HG03432 (cell line): ENCODE data around the gene POU6F1.
A peak's percentile ranks its signal among the peaks of the same experiment; 100 is the strongest.

Experiments used
- ATAC-seq: cut with Tn5 transposase; IDR thresholded peaks from one replicate; pipeline ENCODE4 v1.9.1; 2021; ENCODE audit warnings: mild to moderate bottlenecking, moderate library complexity; ENCODE audit not compliant: unreplicated experiment

Gene POU6F1

DNA sequence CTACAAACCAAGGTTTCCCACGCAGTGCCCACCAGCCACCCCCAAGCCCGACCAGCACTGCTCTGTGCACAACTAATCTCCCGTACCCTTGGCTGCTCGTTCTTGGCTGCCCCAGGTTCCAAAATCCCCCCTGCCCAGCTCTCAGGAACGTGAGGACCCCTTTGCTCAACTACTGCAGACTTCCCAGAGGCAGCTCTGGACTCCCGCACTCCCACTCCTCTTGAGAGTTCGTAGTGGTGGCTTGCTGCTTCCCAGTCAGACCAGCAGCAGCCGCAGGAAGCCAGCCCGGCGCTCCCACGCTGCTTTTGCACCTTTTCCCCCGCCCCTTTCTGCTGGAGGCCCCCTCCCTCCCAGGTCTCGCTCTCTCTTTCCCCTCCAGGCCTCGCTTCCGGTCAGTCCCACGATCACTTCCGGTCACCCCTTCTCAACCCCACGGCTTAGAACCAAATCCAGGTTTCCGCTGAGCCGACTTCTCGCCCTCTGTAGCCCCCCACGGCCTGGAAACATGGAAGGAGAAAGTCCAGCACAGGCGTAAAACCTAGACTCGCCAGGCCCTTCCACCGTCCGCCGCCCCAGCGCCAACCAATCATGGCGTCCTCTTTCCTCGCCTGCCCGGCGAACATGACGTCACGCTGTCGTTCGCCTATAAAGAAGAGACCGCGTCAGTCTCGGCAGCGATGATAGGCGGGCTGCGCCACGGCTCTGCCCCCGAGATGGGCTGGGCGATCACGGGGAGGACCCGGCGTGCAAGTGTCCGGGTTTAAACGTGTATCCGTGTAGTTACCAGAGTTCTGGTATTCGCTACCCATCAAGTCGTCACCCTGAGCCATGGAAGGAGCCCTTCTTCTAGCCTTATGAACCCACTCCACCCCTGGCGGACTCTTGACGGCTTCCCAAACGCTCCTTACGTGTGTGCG is 45.1 kb downstream of the POU6F1 start, which contains the start of gene TFCP2:
TFCP2 (minus strand) TSS at position 621 of the 917 bp plus-strand sequence. CDS start 713 bp downstream, outside the sequence.
- peak; percentile 94 for ATAC-seq

DNA sequence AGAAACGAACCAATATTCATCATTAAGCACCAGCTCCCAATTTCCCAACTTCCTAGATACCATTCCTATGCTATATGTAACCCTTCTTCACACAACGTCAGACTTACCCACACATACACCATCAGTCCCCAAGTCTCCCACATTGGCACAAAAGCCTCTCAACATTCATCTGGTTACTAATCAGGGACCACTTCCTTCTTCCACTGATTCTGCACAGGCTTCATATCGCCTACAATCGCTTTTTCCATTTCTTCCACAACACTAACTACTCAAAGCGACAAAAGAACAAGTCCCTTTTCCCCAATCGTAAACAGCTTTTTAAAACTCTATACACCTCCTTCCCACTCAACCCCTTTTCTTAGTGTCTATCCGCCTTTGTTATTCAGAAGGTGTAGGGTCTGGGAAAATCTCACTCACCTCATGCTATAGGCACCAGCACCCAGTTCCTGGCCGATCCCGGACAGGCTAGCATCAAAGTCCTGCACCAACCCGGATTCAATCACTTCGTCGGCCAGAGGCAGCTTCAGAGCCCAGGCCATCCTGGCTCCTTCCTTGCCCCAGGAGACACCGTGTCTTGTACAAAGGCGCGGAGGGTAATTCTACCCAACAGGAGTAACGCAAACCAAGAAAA is 45.9 kb downstream of the POU6F1 start:
- peak; percentile 7 for ATAC-seq

DNA sequence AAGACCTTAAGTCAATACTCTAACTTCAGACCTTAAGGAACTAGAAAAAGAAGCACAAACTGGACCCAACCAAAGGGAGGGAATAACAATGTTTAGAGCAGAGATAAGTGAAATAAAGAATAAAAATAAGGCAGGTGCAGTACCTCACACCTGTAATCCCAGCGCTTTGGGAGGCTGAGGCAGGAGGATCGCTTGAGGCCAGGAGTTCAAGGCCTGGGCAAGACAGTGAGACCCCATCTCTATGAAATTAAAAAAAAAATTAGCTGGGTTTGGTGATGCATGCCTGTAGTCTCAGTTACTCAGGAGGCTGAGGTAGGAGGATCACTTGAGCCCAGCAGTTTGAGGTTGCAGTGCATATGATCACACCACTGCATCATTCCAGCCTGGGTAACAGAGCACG is 54.1 kb downstream of the POU6F1 start:
- ATAC-seq = no peak

GRCh38 chr12:51162217-51162616 is 55.6 kb downstream of the POU6F1 start:
- ATAC-seq = no peak

DNA sequence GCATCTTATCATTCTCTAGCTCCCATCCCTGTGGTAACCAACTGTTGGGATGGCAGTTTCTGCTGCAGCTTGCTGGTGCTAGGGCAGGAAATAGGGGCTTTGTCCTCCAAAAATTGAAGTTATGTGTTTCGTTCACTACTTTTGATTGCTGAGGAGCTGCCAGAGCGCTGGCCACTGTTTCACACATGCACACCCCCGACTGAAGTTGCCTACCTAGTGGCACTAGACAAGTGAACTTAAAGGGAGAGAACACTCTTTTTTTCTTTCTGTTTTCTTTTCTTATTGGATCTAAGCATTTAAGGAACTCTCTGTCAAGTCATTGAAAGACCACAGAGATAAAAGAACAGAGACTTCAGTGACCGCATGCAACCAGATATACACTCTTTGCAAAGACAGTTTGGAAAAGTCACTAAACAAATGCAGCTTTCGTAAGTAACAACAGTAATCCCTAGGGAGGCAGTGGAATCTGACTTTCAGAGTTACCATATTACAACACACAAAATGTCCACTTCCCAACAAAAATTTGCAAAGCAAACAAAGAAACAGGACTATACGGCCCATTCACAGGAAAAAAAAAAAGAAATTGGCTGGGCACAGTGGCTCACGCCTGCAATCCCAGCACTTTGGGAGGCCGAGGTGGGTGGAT is 56.9 kb downstream of the POU6F1 start:
- no peak for ATAC-seq

DNA sequence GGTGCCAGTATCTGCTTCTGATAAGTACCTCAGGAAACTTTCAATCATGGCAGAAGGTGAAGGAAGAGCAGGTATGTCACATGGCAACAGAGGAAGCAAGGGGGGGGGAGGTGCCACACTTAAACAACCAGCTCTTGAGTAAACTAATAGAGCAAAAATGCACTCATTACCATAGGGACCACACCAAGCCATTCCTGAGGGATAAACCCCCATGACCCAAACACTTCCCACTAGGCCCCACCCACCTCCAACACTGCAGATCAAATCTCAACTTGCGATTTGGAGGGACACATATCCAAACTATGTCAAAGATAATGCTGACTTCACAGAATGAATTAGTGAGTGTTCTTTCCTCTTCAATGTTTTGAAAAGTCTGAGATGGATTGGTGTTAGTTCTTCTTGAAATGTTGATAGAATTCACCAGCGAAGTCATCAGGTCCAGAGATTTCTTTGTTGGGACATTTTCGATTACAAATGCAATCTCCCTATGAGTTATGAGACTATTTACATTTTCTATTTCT is 61.6 kb downstream of the POU6F1 start:
- ATAC-seq = no peak

GRCh38 chr12:51152953-51153352 is 64.9 kb downstream of the POU6F1 start:
- ATAC-seq = no peak

DNA sequence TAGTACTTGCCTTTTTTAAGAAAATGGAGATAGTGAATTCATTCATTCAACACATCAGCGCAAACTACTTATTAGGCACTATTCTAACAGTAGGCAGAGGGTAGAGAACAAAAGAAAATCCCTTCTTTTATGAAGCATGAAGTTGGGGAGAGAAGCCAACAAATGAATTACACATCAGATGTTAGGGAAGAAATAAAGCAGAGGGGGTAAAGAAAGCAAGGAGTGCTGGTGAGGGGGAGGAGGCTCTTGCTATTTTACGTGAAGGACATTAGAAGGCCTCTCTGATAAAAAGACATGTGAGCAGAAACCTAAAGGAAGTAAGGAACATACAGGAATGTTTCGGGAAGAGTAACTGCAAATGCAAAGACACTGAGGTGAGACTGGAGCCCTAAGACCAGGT is 67.1 kb downstream of the POU6F1 start:
- ATAC-seq = no peak

- ATAC-seq = no peak
Observed at GRCh38 chr12:51147309-51147708, 70.6 kb downstream of the POU6F1 start.

- ATAC-seq = no peak
Observed at GRCh38 chr12:51139292-51139844, 78.5 kb downstream of the POU6F1 start.
